SU-DHL-6 (cell line): ENCODE data around the gene H19.

Source experiments
- EZH2phosphoT487 ChIP-seq: fragments of 200-600 bp; sonication (generic), shearing (Covaris generic); conservative IDR thresholded peaks from 2 replicates; pipeline ENCODE4 v1.6.1; 2018; ENCODE audit warnings: mild to moderate bottlenecking, antibody characterized with exemption, low read length, moderate library complexity, mixed read lengths
- TF ChIP-seq, protein P1 (sequence below): fragments of 200-600 bp; sonication (generic); IDR thresholded peaks from one replicate; pipeline ENCODE4 v1.5.1; 2017; ENCODE audit warnings: antibody characterized with exemption, mild to moderate bottlenecking, low read length, moderate library complexity; ENCODE audit not compliant: insufficient read depth, poor library complexity, severe bottlenecking

- TF ChIP-seq, protein P1, sequence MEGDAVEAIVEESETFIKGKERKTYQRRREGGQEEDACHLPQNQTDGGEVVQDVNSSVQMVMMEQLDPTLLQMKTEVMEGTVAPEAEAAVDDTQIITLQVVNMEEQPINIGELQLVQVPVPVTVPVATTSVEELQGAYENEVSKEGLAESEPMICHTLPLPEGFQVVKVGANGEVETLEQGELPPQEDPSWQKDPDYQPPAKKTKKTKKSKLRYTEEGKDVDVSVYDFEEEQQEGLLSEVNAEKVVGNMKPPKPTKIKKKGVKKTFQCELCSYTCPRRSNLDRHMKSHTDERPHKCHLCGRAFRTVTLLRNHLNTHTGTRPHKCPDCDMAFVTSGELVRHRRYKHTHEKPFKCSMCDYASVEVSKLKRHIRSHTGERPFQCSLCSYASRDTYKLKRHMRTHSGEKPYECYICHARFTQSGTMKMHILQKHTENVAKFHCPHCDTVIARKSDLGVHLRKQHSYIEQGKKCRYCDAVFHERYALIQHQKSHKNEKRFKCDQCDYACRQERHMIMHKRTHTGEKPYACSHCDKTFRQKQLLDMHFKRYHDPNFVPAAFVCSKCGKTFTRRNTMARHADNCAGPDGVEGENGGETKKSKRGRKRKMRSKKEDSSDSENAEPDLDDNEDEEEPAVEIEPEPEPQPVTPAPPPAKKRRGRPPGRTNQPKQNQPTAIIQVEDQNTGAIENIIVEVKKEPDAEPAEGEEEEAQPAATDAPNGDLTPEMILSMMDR: no peak
- TF ChIP-seq EZH2phosphoT487: no peak
Observed at GRCh38 chr11:1987024-1987423, 10.6 kb downstream of the H19 start.
